NK-92 treated with Interleukin-12 subunit alpha and Interleukin-12 subunit beta, amount 100 ng/mL, for 24 hours (cell line): ENCODE results near the gene PALM.

Source experiments
- DNase-seq: peaks from one replicate; lab custom pipeline; 2025; lab: John Stamatoyannopoulos, UW

PALM gene

DNA sequence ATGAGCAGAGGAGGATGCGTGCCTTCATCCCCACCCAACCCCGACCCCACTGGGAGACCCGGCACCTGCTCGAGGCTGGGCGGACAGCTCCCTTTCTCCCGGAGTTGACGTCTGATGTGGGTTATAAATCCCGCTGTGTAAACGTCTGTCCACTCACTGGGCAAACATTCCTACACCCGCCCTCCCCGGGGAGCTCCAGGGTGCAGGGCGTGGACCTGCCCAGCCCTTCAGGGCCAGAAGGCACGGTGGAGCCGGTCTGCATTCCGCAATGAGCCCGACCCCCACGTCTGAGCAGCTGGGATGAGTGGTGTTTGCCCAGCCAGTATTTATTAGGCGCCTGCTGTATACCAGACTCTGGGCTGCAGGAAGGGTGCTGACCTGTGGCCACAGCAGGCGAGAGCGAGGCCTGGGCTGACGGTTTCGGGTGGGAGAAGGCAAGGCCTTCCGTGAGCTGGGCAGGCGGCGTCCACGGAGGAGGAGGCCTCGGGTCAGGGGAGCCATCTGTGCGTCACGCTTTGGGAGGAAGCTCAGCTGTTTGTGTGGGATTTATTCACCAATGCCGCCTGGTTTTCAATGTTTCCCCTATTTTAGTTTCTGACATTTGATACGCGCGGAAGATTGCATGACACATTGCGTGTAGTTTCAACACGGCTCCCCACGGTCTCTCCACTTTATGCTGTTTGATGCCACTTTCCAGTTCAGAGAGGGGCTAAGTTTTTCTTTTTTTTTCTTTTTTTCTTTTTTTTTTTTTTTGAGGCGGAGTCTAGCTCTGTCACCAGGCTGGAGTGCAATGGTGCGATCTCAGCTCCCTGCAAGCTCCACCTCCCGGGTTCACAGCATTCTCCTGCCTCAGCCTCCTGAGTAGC, 44.1 kb downstream of the PALM start:
- no peak for DNase-seq

DNA sequence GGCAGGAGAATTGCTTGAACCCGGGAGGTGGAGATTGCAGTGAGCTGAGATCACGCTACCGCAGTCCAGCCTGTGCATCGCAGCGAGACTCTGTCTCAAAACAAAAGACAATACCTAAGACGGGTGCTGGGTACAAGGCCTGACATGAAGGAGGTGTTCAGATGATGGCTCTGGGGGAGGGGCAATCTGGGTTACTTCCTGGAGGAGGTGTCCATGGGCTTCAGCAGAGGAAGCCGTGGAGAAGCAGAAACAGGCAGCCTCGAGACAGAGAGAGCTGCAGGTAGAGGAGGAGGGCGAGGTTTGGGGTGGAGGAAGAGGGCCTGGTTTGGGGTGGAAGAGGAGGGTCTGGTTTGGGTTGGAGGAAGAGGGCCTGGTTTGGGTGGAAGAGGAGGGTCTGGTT, 45.8 kb downstream of the PALM start:
- no peak for DNase-seq

DNA sequence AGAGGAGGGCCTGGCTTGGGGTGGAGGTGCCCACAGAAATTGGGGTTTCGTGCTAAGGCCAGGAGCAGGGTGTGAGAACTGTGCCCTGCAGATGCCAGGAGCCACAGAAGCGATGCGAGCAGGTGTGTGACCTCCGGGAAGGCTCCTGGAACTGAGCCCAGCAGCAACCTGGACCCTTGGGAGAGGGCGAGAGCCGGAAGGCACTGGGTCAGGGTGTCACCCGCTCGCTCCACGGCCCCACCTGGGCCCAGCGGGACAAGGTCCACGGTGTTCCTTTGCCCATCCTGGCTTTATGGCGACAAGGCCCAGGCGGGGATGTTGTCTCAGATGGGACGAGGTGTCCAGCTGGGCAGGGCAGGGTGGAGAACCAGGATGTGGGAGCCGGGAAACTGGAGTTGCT, 46.3 kb downstream of the PALM start:
- DNase-seq: no peak

DNA sequence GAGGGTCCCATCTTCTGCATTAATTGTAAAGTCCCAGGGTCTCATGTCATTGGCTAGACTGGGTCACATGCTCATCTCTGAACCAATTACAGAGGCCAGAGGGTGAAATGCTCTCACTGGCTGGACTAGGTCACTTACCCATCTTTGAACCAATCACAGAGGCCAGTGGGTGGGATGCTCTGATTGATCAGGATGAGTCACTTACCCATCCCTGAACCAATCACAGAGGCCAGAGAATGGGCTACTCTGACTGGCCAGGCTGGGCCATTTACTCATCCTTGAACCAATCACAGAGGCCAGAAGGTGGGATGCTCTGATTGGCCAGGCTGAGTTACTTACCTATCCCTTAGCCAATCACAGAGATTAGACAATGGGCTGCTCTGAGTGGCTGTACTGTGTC, 47.5 kb downstream of the PALM start:
- no peak for DNase-seq

DNA sequence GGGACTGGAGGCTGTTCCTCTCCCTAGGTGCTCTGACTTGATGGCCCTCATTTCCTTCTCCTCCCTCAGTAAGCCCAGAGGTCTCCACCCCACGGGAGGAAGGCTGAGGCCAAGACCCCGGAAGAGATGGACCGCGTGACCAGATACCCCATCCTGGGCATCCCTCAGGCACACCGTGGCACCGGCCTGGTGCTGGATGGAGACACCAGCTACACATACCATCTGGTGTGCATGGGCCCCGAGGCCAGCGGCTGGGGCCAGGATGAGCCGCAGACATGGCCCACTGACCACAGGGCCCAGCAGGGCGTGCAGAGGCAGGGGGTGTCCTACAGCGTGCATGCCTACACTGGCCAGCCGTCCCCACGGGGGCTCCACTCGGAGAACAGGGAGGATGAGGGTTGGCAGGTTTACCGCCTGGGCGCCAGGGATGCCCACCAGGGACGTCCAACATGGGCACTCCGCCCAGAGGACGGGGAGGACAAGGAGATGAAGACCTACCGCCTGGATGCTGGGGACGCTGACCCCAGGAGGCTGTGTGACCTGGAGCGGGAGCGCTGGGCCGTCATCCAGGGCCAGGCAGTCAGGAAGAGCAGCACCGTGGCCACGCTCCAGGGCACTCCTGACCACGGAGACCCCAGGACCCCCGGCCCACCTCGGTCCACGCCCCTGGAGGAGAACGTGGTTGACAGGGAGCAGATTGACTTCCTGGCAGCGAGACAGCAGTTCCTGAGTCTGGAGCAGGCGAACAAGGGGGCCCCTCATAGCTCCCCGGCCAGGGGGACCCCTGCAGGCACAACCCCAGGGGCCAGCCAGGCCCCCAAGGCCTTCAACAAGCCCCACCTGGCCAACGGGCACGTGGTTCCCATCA, 48.3 kb downstream of the PALM start:
- DNase-seq: no peak

DNA sequence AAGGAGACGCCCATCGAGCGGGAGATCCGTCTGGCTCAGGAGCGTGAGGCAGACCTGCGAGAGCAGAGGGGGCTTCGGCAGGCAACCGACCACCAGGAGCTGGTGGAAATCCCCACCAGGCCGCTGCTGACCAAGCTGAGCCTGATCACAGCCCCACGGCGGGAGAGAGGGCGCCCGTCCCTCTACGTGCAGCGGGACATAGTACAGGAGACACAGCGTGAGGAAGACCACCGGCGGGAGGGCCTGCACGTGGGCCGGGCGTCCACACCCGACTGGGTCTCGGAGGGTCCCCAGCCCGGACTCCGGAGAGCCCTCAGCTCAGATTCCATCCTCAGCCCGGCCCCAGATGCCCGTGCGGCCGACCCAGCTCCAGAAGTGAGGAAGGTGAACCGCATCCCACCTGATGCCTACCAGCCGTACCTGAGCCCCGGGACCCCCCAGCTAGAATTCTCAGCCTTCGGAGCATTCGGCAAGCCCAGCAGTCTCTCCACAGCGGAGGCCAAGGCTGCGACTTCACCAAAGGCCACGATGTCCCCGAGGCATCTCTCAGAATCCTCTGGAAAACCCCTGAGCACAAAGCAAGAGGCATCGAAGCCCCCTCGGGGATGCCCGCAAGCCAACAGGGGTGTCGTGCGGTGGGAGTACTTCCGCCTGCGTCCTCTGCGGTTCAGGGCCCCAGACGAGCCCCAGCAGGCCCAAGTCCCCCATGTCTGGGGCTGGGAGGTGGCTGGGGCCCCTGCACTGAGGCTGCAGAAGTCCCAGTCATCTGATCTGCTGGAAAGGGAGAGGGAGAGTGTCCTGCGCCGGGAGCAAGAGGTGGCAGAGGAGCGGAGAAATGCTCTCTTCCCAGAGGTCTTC, 49.3 kb downstream of the PALM start:
- DNase-seq: no peak

DNA sequence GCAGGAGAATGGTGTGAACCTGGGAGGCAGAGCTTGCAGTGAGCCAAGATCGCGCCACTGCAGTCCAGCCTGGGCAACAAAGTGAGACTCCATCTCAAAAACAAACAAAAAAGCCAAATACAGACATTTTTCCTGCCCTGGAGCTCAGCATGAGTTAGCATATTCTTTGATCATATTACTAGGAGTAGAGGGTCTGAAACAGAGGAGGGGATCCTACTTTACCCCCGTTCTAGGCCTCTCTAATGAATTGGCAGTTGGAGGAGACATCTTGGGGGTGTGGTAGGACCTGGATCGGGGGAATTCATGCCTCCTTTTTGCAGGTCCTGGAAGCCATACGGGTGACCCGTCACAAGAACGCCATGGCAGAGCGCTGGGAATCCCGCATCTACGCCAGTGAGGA, 54.4 kb downstream of the PALM start:
- DNase-seq: no peak

DNA sequence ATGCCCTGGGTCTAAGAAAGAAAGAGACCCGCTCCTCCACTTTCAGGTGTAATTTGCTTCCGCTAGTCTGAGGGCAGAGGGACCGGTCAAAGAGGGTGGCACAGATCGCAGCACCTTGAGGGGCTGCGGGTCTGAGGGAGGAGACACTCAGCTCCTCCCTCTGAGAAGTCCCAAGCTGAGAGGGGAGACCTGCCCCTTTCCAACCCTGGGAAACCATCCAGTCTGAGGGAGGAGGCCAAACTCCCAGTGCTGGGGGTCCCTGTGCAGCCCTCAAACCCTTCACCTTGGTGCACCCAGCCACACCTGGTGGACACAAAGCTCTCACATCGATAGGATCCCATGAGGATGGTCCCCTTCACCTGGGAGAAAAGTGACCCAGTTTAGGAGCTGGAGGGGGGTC, 55.1 kb downstream of the PALM start:
- DNase-seq: no peak

DNA sequence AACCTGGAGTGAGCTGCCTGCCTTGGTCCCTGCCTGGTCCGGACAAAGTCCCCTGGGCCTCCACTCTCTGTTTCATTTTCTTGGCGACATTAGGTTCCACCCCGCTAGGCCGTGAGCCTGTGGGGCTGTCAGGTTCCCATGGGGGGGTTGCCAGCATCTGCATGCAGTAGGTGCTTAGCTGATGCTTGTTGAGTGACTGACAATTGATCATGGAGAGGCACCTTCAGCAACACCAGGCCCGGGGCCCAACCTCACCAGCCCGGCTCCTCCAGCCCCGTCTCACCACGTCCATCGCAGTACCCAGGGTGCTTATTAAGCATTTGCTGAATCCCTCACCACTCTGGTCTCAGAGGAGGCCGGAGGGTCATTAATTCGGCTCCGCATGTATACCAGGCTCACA, 55.6 kb downstream of the PALM start:
- no peak for DNase-seq

DNA sequence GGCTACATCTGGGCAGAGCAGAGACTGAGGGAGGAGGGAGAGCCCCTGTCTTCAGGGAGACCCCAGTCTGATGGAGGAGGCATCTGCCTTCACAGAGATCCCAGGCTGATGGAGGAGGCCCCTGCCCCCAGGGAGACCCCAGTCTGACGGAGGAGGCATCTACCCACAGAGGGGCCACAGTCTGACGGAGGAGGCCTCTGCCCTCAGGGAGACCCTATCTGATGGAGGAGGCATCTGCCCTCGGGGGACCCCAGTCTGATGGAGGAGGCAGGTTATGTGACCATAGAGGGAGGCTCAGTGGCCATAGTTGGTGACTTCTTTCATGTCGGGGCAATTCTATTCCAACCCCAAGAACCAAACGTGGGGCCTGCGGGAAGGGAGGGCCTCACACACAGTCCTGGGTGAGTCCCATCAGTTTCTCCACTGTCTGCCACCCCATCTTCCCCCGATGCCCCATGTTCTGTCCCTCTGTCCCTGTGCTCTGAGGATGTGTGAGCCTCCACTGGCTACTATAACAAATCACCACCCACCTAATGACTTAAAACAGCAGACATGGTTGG, 56.5 kb downstream of the PALM start:
- no peak for DNase-seq

DNA sequence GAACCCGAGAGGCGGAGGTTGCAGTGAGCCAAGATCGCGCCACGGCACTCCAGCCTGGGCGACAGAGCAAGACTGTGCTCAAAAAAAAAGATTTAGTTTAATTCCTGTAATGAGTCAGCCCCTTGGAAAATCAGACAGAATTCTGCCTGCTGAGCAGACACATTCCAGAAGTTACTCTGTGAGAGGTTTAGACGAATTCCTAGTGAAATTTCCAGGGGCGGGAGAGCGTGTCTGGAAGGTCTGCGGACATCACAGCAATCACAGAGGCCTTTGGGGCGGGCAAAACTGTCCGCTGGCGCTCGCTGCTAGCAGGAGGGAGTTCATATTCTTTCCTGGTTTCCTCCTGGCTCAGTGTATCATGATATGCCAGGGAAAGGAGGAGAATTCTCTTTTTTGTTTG, 59.7 kb downstream of the PALM start:
- DNase-seq: no peak

DNA sequence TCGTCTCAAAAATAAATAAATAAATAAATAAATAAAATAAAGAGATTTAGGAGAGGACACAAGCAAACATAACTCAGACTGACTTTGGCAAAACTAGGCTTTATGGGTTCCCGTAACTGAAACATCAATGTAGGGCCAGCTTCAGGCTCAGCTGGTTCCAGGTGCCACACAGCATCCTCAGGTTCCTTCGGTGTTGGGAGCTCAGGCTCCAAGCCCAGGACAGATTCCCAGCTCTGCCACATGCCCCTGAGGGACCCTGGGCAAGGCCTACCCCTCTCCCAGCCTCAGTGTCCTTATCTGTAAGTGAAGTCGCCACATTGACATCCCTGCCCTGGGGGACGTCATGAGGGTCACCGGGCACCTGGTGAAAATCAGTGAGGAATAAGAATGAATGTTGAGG, 60.9 kb downstream of the PALM start:
- no peak for DNase-seq

DNA sequence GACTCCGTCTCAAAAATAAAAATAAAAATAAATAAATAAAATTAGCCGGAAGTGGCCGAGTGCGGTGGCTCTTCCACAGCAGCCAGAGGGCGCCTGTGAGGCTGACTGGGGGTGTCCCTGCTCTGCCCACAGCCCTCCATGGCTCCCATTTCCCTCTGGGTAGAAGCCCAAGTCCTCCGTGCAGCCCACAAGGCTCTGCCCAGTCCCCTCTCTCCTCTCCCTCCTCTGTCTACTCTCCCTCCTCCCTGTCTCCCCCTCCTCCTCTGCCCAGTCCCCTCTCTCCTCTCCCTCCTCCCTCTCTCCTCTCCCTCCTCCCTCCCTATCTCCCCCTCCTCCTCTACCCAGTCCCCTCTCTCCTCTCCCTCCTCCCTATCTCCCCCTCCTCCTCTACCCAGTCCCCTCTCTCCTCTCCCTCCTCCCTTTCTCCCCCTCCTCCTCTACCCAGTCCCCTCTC, 62.6 kb downstream of the PALM start:
- DNase-seq: no peak

DNA sequence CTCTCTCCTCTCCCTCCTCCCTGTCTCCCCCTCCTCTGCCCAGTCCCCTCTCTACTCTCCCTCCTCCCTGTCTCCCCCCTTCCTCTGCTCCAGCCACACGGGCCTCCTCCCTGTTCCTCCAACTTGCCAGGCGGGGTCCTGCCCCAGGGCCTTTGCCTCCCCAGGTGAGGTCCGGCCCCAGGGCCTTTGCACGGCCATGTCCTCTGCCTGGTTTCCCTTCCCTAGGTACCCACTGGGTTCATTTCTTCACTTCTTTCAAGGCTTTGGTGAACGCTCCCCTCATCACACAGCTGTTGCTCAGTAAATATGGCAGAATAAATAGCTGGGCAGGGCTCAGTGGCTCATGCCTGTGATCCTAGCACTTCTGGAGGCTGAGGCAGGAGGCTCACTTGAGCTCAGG, 63.3 kb downstream of the PALM start:
- no peak for DNase-seq

DNA sequence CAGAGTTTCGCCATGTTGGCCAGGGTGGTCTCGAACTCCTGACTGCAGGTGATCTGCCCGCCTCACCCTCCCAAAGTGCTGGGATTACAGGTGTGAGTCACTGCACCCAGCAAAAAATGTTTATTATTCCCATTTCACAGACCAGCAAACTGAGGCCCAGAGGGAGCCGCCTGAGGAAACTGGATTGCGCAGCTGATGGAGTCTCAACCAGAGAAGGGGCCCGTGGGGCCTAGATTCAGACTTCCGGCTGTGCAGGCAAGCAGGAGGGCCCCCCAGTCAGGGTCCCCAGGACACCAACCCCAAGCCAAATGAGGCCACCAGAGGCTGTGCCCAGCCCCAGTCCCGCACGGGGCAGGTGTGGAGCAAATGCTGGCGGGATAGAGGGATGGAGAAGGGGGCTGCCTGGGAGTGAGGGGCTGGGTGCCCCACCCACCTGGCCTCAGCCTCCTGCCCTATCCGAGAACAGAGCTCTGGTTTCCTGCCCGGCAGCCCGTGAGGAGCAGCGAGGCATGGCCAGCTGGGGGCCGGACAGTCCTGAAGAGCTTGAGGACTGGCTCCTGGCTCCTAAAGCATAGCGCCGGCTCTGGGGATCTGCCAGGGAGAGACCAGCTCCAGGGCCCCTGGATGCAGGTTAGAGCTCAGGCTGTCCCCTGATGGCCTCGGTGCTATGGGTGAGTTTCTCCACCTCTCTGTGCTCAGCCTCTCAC, 64.1 kb downstream of the PALM start:
- DNase-seq: no peak

DNA sequence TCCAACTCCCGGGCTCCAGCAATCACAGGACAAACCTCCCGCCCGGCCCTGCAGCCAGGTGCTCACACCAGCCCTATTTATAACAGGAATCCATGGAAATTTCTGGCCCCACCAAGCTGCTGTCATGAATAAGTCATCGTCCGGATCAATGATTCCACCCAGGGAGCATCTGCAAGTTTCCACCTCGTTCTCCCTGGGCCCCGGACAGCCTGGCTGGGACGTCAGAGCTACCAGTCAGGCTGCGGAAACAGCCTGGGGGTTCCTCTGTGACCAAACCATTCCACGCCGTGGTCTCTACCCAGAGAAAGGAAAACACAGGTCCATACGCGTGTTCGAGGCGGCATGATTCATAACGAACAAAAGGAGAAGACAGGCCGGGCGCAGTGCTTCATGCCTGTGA, 67.8 kb downstream of the PALM start:
- DNase-seq: no peak

DNA sequence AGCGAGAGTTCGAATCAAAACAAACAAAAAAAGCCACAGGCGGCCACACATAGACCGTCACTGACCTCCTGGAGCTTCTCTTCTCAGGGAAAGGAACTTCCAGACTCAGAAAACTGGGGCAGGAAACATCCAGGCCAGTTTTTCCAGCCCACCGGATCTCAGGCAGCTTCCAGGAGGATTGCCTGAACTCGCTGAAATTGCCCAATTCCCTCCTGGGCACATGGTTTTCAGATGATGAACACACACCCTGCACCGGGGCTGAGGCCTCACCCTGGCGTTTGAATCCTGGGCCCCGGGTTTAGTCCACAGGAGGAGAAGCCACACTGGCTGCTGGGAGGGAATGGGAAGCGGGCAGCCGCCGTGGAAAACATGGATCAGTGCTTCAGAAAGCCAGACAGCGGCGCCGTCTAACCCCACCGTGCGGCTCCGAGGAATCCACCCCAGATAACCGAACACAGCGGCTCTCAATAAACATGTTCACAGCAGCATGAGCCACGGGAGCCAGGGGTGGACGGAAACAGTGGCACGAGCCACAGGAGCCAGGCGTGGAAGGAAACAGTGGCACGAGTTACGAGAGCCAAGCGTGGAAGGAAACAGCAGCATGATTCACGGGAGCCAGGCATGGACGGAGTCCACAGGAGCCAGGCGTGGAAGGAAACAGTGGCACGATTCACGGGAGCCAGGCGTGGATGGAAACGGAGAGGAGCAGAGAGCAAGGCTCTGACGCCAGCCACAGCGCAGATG, 70.3 kb downstream of the PALM start:
- no peak for DNase-seq

DNA sequence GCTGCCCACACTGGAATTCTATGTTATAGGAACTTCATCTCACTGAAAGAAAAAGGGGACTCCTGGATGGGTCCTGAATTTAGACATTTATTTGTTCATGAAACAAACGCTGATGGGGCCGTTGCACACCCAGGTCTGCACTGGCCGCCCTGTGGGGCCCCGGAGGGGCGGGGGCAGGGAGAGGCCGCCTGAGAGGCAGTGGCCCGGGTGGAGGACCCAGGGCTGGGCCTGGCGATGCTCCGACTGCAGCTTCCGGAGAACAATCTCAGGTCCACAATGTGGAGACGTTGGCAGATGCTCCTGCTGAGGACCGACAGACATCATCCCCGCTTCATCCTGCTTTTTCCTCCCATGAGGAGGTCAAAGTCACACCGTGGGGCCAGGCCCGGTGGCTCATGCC, 72.2 kb downstream of the PALM start:
- no peak for DNase-seq

DNA sequence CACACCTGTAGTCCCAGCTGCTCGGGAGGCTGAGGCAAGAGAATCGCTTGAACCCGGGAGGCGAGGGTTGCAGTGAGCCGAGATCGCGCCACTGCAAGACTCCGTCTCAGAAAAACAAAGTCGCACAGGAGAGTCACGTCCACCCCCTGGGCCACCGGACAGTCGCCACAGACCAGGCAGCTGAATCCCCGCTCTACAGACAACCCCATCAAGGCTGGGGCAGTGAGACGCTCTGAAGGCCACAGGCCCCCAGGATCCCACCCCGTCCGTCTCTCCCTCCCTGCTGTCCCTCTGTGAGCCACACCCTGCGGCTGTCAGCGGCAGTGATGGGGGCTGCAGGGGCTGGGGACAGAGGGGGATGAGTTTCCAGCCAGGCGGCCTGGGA, 73.1 kb downstream of the PALM start:
- no peak for DNase-seq

DNA sequence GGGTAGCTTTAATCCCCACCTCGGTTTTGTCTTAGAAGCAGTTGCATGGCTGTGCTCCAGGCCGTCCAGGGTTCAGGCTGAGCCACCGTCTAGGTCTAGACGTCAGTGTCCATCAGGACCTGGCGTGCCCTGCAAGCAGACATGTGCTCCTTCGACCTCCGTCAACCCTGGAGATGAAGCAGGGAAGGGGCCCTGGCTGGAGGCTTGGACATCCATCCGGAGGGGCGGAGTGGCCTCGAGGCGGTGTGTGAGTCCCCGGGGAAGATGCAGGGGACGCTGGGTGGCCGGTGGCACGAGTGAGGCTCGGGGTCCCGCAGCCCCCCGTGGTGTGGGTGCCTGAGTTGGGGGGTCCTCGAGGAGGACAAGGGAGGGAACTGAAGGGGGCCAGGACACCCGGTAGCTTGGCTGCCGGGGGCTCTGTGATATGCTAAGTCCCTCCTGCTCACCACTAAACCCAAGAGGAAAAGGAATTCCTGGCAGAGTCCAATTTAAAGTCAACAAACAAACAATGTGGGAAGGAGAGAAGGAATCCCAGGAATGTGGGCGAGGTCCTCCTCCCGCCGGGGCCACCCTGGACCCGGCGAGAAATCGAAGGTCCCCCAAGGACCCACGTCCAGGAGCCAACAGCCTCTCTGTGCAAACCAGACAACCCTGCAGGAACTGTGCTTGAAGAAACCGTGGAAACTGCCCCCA, 73.6 kb downstream of the PALM start:
- no peak for DNase-seq
